PC-9 (cell line): ENCODE measurements around the gene GLP2R.

ENCODE experiments used
- EZH2 ChIP-seq: fragments of 200-600 bp; sonication (generic); IDR thresholded peaks from 2 replicates; pipeline ENCODE4 v1.8.0; 2017; ENCODE audit warnings: antibody characterized with exemption, low read depth
- TF ChIP-seq, protein P1 (sequence below): fragments of 200-600 bp; sonication (generic); conservative IDR thresholded peaks from 2 replicates; pipeline ENCODE4 v1.6.1; 2017; ENCODE audit warnings: mixed run types, antibody characterized with exemption, mild to moderate bottlenecking, moderate library complexity

DNA sequence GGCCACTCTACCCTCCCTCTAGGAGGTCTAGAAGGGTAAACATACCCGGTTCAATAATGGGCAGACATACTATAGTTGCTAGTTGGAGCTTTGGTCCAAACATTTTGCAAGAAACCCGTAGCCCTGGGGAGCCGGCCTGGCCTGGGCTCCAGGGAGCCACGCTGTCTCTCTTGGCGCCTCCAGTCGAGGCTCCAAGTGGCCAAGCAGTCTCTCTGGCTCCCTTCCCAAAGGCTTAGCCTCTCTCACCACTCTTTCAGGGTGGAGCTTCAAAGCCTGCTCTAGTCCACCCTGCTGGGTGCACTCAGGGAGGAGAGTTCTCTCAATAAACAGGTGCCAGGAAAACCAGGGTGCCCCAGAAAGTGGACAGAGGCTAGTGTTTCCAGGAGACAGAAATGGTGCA lies 47.1 kb downstream of the GLP2R start:
- TF ChIP-seq, protein P1, sequence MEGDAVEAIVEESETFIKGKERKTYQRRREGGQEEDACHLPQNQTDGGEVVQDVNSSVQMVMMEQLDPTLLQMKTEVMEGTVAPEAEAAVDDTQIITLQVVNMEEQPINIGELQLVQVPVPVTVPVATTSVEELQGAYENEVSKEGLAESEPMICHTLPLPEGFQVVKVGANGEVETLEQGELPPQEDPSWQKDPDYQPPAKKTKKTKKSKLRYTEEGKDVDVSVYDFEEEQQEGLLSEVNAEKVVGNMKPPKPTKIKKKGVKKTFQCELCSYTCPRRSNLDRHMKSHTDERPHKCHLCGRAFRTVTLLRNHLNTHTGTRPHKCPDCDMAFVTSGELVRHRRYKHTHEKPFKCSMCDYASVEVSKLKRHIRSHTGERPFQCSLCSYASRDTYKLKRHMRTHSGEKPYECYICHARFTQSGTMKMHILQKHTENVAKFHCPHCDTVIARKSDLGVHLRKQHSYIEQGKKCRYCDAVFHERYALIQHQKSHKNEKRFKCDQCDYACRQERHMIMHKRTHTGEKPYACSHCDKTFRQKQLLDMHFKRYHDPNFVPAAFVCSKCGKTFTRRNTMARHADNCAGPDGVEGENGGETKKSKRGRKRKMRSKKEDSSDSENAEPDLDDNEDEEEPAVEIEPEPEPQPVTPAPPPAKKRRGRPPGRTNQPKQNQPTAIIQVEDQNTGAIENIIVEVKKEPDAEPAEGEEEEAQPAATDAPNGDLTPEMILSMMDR: no peak
- TF ChIP-seq EZH2: no peak
